NB4 (cell line): Measurements from ENCODE around the gene FBXO44.

ENCODE experiments used
- CTCF ChIP-seq: IDR thresholded peaks from one replicate; pipeline ENCODE4 v1.5.1; 2012; ENCODE audit warnings: low read depth, low read length
- MAX ChIP-seq: IDR thresholded peaks from 2 replicates; pipeline ENCODE4 v1.6.1; 2011; ENCODE audit warnings: low read depth, low read length
- POLR2A ChIP-seq: IDR thresholded peaks from 2 replicates; pipeline ENCODE4 v1.6.1; 2011; ENCODE audit warnings: mild to moderate bottlenecking; ENCODE audit not compliant: insufficient read length; ENCODE audit errors: extremely low read depth

- no peak for TF ChIP-seq POLR2A
- TF ChIP-seq CTCF: no peak
- no peak for TF ChIP-seq MAX
Observed at GRCh38 chr1:11640944-11641343, 13.7 kb upstream of the FBXO44 start.
